IMR-90 (cell line): Measurements from ENCODE around the gene CROCC2. TPM values are rescaled to one million over a fixed set of nuclear protein-coding genes. Genes with fewer than 3 reads are reported as not detected.

Experiments used
- ATAC-seq: fragments of 200-7000 bp; cut with Tn5 transposase; 2 replicates; pipeline ENCODE4 v1.9.1; 2020; ENCODE audit warnings: low read depth, mild to moderate bottlenecking, moderate library complexity
- Bru-seq: library from RNA; stranded (reverse); fragments of 400-500 nt; gene quantifications from one replicate; lab custom pipeline; 2021; lab: Mats Ljungman, UMichigan
- BruChase-seq, 2 experiments: library from RNA; stranded (reverse); fragments of 400-500 nt; gene quantifications; one replicate each; lab custom pipeline; 2021; lab: Mats Ljungman, UMichigan
- BruUV-seq: library from RNA; stranded (reverse); fragments of 400-500 nt; replicated peaks from 2 replicates; lab custom pipeline; 2021; lab: Mats Ljungman, UMichigan
- CTCF ChIA-PET: fragments of 300-600 bp; formaldehyde crosslinking; extraction: SDS; loops from one replicate; lab custom pipeline; 2021; ENCODE audit warnings: antibody characterized with exemption; lab: Yijun Ruan, JAX
- POLR2A ChIA-PET: fragments of 300-600 bp; sonication (Branson Sonifier 250); formaldehyde crosslinking; loops from one replicate; lab custom pipeline; 2022; ENCODE audit warnings: antibody characterized with exemption; ENCODE audit not compliant: unreplicated experiment; lab: Charles Lee
- DNase-seq: peaks from one replicate; pipeline ENCODE4 v3.0.0; 2013
- H2AFZ ChIP-seq: replicated peaks from 2 replicates; pipeline ENCODE3; 2013; ENCODE audit warnings: low read length, mild to moderate bottlenecking; ENCODE audit not compliant: poor library complexity
- H2AK5ac ChIP-seq: 2 replicates; pipeline ENCODE4 v1.6.1; 2013; ENCODE audit warnings: low read depth, low read length, inconsistent platforms
- H2AK9ac ChIP-seq: replicated peaks from 2 replicates; pipeline ENCODE3; 2013; ENCODE audit warnings: mild to moderate bottlenecking, low read depth, low read length, moderate library complexity; ENCODE audit not compliant: poor library complexity
- H2BK120ac ChIP-seq: 2 replicates; pipeline ENCODE4 v1.6.1; 2013; ENCODE audit warnings: low read depth, low read length, inconsistent platforms
- H2BK15ac ChIP-seq: 3 replicates; pipeline ENCODE4 v1.6.1; 2013; ENCODE audit warnings: low read depth, low read length, inconsistent platforms
- H2BK20ac ChIP-seq: 2 replicates; pipeline ENCODE4 v1.6.1; 2013; ENCODE audit warnings: low read depth, mild to moderate bottlenecking, inconsistent platforms, low read length, moderate library complexity
- H2BK5ac ChIP-seq: 2 replicates; pipeline ENCODE4 v1.6.1; 2013; ENCODE audit warnings: mild to moderate bottlenecking, low read depth, low read length, inconsistent platforms; ENCODE audit not compliant: poor library complexity, severe bottlenecking
- H3K14ac ChIP-seq: replicated peaks from 2 replicates; pipeline ENCODE4 v1.6.1; 2013; ENCODE audit warnings: low read depth, low read length, inconsistent platforms
- H3K18ac ChIP-seq: 2 replicates; pipeline ENCODE4 v1.6.1; 2013; ENCODE audit warnings: low read depth, low read length, control low read depth
- H3K23ac ChIP-seq: 2 replicates; pipeline ENCODE4 v1.6.1; 2013; ENCODE audit warnings: low read depth, low read length, inconsistent platforms
- H3K27ac ChIP-seq: 2 replicates; pipeline ENCODE4 v1.5.1; 2013; ENCODE audit warnings: mild to moderate bottlenecking, control low read depth, low read length; ENCODE audit not compliant: insufficient read depth
- H3K27me3 ChIP-seq: 2 replicates; pipeline ENCODE4 v1.6.1; 2013; ENCODE audit warnings: low read length; ENCODE audit not compliant: control insufficient read depth, insufficient read depth
- H3K36me3 ChIP-seq: 2 replicates; pipeline ENCODE4 v1.6.1; 2013; ENCODE audit warnings: low read length, mixed read lengths; ENCODE audit not compliant: control insufficient read depth, insufficient read depth
- H3K4ac ChIP-seq: 2 replicates; pipeline ENCODE4 v1.6.1; 2013; ENCODE audit warnings: low read depth, low read length, inconsistent platforms
- H3K4me1 ChIP-seq: 2 replicates; pipeline ENCODE4 v1.6.1; 2013; ENCODE audit warnings: low read length, mixed read lengths; ENCODE audit not compliant: control insufficient read depth, insufficient read depth
- H3K4me2 ChIP-seq: 2 replicates; pipeline ENCODE4 v1.6.1; 2013; ENCODE audit warnings: low read depth, mild to moderate bottlenecking, control low read depth, low read length, moderate library complexity
- H3K4me3 ChIP-seq: 2 replicates; pipeline ENCODE4 v1.5.1; 2013; ENCODE audit warnings: low read depth, mild to moderate bottlenecking, control low read depth, low read length, moderate library complexity; ENCODE audit not compliant: insufficient read depth
- H3K56ac ChIP-seq: 2 replicates; pipeline ENCODE4 v1.6.1; 2013; ENCODE audit warnings: low read length, inconsistent platforms; ENCODE audit not compliant: insufficient read depth; ENCODE audit errors: extremely low read depth
- H3K79me1 ChIP-seq, 2 experiments: 2 replicates each; pipeline ENCODE4 v1.6.1; 2013; ENCODE audit warnings: low read length in 2 of 2, inconsistent platforms in 1 of 2, low read depth in 1 of 2
- H3K9ac ChIP-seq: 2 replicates; pipeline ENCODE4 v1.6.1; 2013; ENCODE audit warnings: low read depth, low read length, control low read depth
- H3K9me1 ChIP-seq: 2 replicates; pipeline ENCODE4 v1.6.1; 2013; ENCODE audit warnings: low read length, inconsistent platforms; ENCODE audit not compliant: insufficient read depth
- H3K9me3 ChIP-seq: 2 replicates; pipeline ENCODE4 v1.6.1; 2013; ENCODE audit warnings: low read length; ENCODE audit not compliant: control insufficient read depth, insufficient read depth
- H4K20me1 ChIP-seq: 2 replicates; pipeline ENCODE4 v1.6.1; 2013; ENCODE audit warnings: low read length, inconsistent platforms; ENCODE audit not compliant: insufficient read depth
- H4K5ac ChIP-seq: 2 replicates; pipeline ENCODE4 v1.6.1; 2013; ENCODE audit warnings: mild to moderate bottlenecking, low read depth, low read length, control low read depth
- H4K8ac ChIP-seq, 2 experiments: 2 replicates each; pipeline ENCODE4 v1.6.1; 2013; ENCODE audit warnings: low read depth in 2 of 2, low read length in 2 of 2, control low read depth in 1 of 2, inconsistent platforms in 1 of 2
- H4K91ac ChIP-seq: 2 replicates; pipeline ENCODE4 v1.6.1; 2013; ENCODE audit warnings: low read depth, low read length, inconsistent platforms; ENCODE audit not compliant: insufficient read depth
- BHLHE40 ChIP-seq: fragments of 150-350 bp; IDR thresholded peaks from 2 replicates; pipeline ENCODE4 v1.6.1; 2016; ENCODE audit warnings: mild to moderate bottlenecking, low read depth, low read length
- MXI1 ChIP-seq: IDR thresholded peaks from 2 replicates; pipeline ENCODE4 v1.6.1; 2012; ENCODE audit warnings: low read depth, mild to moderate bottlenecking, low read length, moderate library complexity, borderline replicate concordance
- NFE2L2 ChIP-seq: fragments of 150-350 bp; IDR thresholded peaks from 2 replicates; pipeline ENCODE4 v1.6.1; 2016; ENCODE audit warnings: low read depth, mild to moderate bottlenecking, low read length
- RAD21 ChIP-seq: IDR thresholded peaks from 2 replicates; pipeline ENCODE4 v1.6.1; 2012; ENCODE audit warnings: low read length, improper control_type of control experiment
- RFX5 ChIP-seq: IDR thresholded peaks from 2 replicates; pipeline ENCODE4 v1.8.0; 2012; ENCODE audit warnings: low read depth, mild to moderate bottlenecking, low read length, moderate library complexity
- SMC3 ChIP-seq: fragments of 150-350 bp; IDR thresholded peaks from 2 replicates; pipeline ENCODE4 v1.6.1; 2016; ENCODE audit warnings: low read depth, mild to moderate bottlenecking, antibody characterized with exemption, low read length, moderate library complexity
- WGBS, 2 experiments: methylation state at CpG; one replicate each; pipeline versions ENCODE4 v1.1.5 to v1.1.7; 2013; ENCODE audit warnings: missing lambda C conversion rate in 2 of 2; ENCODE audit not compliant: insufficient read length in 1 of 2; ENCODE audit errors: extremely low coverage in 2 of 2; 5-methylcytosine and 5-hydroxymethylcytosine counted together
- dilution Hi-C: fragments of 300-500 bp; cut with HindIII; formaldehyde crosslinking; loops from one replicate; pipeline ENCODE4 v1.14.3; 2018; ENCODE audit warnings: low sequenced_read_pairs; ENCODE audit not compliant: unreplicated experiment
- in situ Hi-C: fragments of 300-500 bp; cut with MboI; formaldehyde crosslinking; loops from 3 replicates; pipeline ENCODE4 v1.14.3; 2019; ENCODE audit warnings: low sequenced_read_pairs, inconsistent platforms, mixed read lengths
- intact Hi-C: fragments of 100-400 bp; cut with micrococcal nuclease; formaldehyde crosslinking; loops from 2 replicates; pipeline ENCODE4 v1.10.0; 2022
- long read RNA-seq: library from polyadenylated mRNA; unstranded; transcript quantifications from one replicate; pipeline ENCODE4 v2.0.0, GENCODE V29; 2021; ENCODE audit not compliant: unreplicated experiment
- polyA plus RNA-seq, 3 experiments: library from polyadenylated mRNA; depleted of rRNA; stranded (reverse); fragments of >200 nt; gene quantifications; 2 replicates each; pipeline ENCODE4 v1.2.3, GENCODE V29; 2012; ENCODE audit warnings: low replicate concordance in 1 of 3
- total RNA-seq: library from RNA; depleted of rRNA; stranded (reverse); fragments of >200 nt; gene quantifications from 2 replicates; pipeline ENCODE4 v1.2.3, GENCODE V29; 2012; rRNA removed

The CROCC2 gene
- total RNA-seq (not detected in 2 replicates), polyA plus RNA-seq (2012; rRNA removed) (not detected in 2 replicates), Bru-seq, nascent RNA (percentile 8 among the genes with signal in this experiment), BruChase-seq, experiment 1, labeled RNA remaining after a 6-hour chase (percentile 17 among the genes with signal in this experiment), BruChase-seq, experiment 2, labeled RNA remaining after a 2-hour chase (percentile 13 among the genes with signal in this experiment)
- polyA plus RNA-seq (2012; cell fraction: cytosol; rRNA removed): not detected in 2 replicates
- polyA plus RNA-seq (2012; cell fraction: nucleus; rRNA removed; ENCODE audit: low replicate concordance): 0.03 and 0.17 TPM in 2 replicates
- long read RNA-seq: 0 reads

DNA sequence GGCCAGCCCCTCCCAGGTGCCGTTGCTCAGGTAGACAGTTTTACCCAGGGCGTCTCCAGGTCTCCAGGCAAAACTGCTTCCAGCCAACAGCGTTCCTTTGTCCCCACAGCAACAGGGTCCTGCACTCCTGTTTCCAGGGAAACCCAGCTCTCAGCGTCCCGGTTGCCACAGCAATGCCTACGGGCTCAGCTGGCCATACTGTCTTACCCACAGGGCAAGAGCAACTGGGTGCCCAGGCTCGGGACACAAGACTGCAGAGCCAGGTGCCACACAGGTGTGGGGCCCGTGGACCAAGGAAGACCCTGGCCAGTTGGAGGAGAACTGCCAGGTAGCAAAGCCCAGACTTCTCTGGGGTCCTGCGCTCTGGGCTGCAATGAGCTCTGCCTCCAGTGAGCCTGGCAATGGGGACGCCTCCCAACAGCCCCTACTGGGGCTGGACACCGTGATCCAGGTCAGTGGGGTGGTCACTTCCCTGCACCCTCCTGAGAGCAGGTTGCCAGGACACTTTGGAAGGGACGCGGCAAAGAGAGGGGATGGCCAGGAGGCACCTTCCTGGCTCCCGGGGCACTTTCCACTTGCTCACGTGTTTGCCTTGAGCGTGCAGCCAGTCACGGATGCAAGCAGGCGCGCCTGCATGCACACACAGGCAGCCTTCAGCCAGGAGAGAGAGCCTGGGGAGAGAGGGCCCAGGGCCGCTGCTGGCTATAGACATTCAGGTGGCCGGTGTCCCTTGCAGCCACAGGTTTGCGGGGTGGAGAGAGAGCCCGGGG lies at the start of gene CROCC2:
Gene CROCC2, plus strand, starts transcription at position 196 of the 770 bp plus-strand sequence. Its CDS starts 178 bp downstream, at position 374.
- H2BK120ac ChIP-seq: no peak within 1 kb of the TSS
- no peak within 1 kb of the TSS for H3K9ac ChIP-seq
- H3K4me2 ChIP-seq: no peak within 1 kb of the TSS
- H2BK20ac ChIP-seq: no peak within 1 kb of the TSS
- CTCF ChIA-PET: no interaction called here
- H3K4me1 ChIP-seq: no peaks in the 10 kb centered on the region
- no peaks in the 10 kb centered on the region for H3K79me1 ChIP-seq
- 51% methylated on average over 9 of the region's 23 CpGs; no CpG with 5 or more reads in 1 of the 2 experiments for WGBS, 2 experiments
- H3K56ac ChIP-seq: no peak within 1 kb of the TSS
- H3K4me3 ChIP-seq: no peak within 1 kb of the TSS
- BruUV-seq: no TSS peak
- H2AFZ ChIP-seq: no peak within 1 kb of the TSS
- H2BK15ac ChIP-seq: no peak within 1 kb of the TSS
- ATAC-seq (no peak), DNase-seq (no peak)
- H4K20me1 ChIP-seq: no peaks in the 10 kb centered on the region
- peak within 1 kb of the TSS; percentile 28 for H2AK9ac ChIP-seq
- no peak within 1 kb of the TSS for H3K4ac ChIP-seq
- H3K36me3 ChIP-seq: no peaks in the 10 kb centered on the region
- TF ChIP-seq MXI1 (no peak), NFE2L2 (no peak), SMC3 (no peak), RAD21 (no peak), BHLHE40 (no peak), RFX5 (no peak)
- intact Hi-C loops: no loop called here
- in situ Hi-C loops: no loop called here
- no peak within 1 kb of the TSS for H3K27ac ChIP-seq
- POLR2A ChIA-PET: no interaction called here
- no peak within 1 kb of the TSS for H2AK5ac ChIP-seq
- peaks cover 8% of the 10 kb centered on the region; the same call in 1 of the 2 replicates for H3K27me3 ChIP-seq
- H3K9me3 ChIP-seq: no peaks in the 10 kb centered on the region
- H3K9me1 ChIP-seq: no peaks in the 10 kb centered on the region
- H3K14ac ChIP-seq: no peak within 1 kb of the TSS
- no peak within 1 kb of the TSS for H3K18ac ChIP-seq
- dilution Hi-C loops: no loop called here
- H4K8ac ChIP-seq: no peak within 1 kb of the TSS
- no peak within 1 kb of the TSS for H4K91ac ChIP-seq
- no peak within 1 kb of the TSS for H4K5ac ChIP-seq
- H2BK5ac ChIP-seq: no peak within 1 kb of the TSS
- no peak within 1 kb of the TSS for H3K23ac ChIP-seq
